ENCODE data around the gene KIF2A.

KIF2A gene

GRCh38 chr5:62330302-62330701, 24.3 kb downstream of the KIF2A start:
- DNase-seq, result no peak

DNA sequence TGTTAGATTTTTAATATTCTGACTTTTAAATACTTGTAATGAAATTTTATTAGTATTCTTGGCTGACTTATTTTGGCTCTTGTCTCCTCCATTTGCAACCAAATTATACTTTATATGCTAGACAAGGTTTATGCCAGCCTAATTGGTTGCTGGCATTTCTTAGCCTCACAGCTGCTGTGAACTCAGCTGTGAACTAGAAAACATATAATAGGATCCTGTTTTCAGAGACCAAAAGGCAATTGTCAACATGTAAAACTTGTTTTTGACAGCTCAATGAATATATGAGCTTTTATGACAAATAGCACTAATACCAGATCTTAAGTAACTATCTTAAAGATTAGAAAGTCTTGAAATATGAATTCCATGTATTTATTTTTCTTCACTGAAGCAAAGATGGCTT, 25.9 kb downstream of the KIF2A start:
- DNase-seq, result no peak

GRCh38 chr5:62333250-62333794, 27.3 kb downstream of the KIF2A start:
- no peak for DNase-seq

DNA sequence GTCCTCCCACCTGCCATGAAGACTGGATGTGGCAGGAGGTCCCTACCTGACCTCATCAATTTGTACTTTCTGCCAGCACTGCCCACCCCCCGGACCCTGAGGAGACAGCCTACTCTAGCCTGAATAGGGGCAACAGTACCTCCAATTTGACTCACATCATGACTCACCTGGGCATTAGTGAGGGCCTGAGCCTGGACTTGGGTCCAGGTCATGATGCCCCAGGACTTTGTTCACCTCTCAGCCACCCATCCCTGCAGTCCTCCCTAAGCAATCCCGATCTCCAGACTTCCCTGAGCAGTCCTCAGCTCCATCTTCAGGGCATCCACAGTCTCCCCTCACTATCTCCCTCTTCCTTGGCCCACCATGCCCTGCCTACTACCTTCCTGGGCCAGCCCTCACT, 28.1 kb downstream of the KIF2A start:
- no peak for DNase-seq

DNA sequence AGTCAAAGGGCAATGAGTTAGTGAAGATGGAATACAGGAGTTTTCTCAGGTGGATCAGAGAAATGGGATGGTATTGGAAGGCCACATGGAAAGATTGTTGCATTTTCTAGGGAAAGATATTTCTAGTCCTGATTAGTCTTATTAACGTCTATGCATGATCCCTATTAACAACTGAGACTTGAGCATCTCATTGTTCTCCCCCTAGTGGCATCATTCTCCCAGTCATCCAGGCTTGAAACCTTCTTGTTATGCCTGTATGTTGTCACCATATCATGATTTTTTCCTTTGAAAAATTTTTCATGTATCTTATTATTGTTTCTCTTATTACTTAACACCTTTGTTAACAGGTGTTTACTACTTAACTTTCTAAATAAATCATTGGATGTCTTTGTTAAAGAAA, 34.4 kb downstream of the KIF2A start:
- DNase-seq, result no peak

GRCh38 chr5:62340979-62341378, 35.0 kb downstream of the KIF2A start:
- DNase-seq, result no peak

GRCh38 chr5:62341783-62342475, 35.9 kb downstream of the KIF2A start:
- DNase-seq, result peak in 1 of 2 donors; percentile 21

GRCh38 chr5:62342476-62342837, 36.5 kb downstream of the KIF2A start:
- DNase-seq, result no peak

- no peak for DNase-seq
Measured at GRCh38 chr5:62343428-62343827, 37.4 kb downstream of the KIF2A start.

DNA sequence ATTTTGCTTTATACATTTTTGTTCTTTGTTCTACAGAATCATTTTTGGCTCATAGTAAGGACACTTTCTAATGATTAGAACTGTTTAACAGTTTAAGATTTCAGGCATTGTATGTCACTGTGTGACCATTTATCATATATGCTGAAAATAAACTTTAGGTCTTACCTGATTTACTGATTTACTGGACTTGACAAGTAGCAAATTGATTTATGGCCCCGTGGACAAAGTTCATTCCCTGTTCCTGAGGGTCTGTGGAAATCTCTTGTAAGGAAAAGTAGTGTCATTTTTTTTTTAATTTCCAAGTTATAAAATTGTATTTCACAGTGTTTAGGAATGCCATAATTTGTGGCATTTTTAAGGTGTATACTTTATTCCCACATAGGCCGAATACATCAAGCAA, 40.7 kb downstream of the KIF2A start:
- no peak for DNase-seq

DNA sequence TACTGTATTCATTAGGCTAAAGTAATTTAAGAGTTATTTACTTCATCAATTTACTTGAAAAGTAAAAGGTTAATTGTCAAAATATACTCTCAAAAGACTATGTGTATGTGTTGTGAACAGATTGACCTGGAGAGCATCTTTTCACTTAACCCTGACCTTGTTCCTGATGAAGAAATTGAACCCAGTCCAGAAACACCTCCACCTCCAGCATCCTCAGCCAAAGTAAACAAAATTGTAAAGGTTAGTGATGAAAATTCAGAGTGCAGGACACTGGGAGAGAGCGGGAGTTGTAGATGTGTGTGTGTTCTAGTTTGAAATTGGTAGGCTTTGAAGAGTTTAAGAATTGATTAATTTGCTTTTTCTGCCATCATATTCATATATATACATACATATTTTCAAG, 41.9 kb downstream of the KIF2A start:
- no peak for DNase-seq

GRCh38 chr5:62348723-62349481, 42.9 kb downstream of the KIF2A start:
- no peak for DNase-seq

DNA sequence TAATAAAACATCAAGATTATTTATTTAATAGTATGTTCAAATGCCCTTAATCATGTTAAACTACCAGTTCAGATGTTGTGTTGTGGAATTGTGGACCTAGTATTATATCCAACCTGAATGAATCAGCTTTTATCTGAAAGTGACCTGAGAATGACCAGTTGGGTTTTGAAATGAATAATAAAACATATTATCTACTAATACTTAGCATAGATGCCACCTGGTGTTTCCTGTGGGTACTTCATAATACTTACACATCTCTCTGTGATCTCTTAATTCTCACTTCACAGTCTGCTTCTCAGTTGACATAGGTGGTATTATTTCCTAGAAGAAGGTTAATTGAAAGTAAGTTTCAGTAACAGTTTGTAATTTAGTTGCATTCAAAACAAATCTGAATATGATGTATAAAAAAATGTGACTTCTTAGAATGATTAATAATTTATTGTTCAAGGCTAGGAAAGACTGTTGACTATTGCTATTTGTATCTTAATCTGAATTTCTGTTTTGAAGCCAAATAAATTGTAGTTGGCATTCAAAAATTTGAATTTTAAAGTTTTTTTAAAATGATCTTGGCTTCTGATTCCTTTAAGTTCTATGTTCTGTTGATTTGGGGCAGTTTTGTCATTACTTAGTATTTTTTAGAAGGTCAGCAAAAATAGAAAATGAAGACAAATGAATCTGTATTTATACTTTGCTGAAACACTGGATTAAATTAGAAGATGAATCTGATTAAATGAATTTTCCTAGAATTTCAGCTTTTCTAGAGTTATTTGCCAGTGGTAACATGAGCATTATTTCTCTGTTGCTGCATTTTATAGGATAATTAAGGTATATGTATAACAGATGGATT, 48.2 kb downstream of the KIF2A start:
- DNase-seq, result peak in 1 of 2 donors; percentile 72

GRCh38 chr5:62362701-62363100, 56.7 kb downstream of the KIF2A start:
- no peak for DNase-seq

DNA sequence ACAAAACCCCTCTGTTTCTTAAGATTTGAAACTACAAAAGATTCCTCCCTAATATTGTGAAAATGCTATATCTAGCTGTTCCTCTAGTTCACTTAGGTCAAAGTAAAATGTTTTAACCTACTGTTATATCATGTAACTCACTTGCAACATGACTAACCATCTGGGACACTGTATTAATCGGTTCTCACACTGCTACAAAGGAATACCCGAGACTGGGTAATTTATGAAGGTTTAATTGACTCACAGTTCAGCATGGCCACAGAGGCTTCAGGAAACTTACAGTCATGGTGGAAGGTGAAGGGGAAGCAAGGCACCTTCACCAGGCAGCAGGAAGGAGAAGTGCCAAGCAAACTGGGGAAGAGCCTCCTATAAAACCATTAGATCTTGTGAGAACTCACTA, 63.0 kb downstream of the KIF2A start:
- DNase-seq, result no peak

DNA sequence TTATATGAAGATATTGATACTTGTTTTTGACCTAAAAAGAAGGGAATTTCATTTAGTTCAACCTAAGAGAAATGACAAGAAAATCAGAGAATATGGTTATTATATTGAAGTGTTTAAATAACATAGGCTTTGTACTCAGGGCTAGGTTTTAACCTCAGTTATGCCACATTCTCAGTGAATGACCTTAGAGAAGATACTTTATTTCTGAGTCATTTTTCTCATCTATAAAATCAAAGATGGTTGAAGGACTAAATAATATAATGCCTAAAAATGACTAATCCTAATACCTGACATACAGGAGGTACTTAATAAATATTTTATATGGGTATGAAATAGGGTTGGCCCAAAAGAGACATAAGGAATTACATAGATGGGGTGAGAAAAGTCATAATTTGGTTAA, 65.4 kb downstream of the KIF2A start:
- no peak for DNase-seq

- DNase-seq, result no peak
Measured at GRCh38 chr5:62372600-62372999, 66.6 kb downstream of the KIF2A start.

DNA sequence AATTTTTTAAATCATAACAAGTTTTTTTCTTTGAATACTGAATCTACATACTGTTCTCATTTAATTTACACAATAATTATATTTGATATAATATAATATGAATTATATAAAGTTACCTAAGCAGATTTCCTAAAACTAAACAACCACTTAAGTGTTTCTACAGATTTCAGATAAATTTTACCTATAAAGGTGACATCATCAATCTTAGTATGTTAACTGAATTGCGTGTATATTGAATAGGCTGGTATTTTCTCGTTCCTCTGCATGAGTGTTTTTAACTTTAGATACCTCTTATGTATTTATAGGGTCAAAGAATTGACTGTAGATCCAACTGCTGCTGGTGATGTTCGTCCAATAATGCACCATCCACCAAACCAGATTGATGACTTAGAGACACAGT, 67.4 kb downstream of the KIF2A start:
- no peak for DNase-seq

DNA sequence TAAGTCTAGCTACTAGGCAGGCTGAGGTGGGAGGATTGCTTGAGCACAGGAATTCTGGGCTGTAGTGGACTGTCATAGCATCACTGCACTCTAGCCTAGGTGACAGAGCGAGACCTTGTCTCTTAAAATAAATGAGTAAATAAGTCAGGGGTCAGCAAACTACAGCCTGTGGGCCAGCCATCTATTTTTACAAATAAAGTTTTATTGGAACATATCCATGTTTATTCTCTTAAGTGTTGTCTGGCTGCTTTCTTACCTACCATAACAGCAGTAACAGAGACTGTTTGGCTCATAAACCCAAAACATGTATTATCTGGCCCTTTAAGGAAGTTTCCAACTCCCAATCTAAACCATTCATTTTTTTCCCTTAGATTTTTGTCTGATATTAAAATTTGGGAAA, 68.1 kb downstream of the KIF2A start:
- DNase-seq, result no peak

DNA sequence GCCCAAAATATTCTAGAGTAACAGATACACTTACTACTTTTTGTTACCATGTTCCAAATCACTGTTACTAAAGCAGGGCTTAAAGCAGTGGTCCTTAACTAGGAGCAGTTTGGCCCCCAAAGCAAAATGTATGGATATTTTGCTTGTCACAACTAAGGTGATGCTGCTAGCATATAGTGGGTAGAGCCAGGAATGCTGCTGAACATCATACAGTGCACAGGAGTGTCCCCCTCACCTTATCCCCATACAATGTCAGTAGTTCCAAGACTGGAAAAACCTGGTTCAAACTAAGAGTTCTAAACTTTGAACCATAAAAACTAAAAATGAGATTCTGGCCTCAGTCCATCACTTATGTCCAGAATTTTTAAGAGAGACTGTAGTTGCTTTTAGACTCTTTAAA, 69.6 kb downstream of the KIF2A start:
- no peak for DNase-seq

DNA sequence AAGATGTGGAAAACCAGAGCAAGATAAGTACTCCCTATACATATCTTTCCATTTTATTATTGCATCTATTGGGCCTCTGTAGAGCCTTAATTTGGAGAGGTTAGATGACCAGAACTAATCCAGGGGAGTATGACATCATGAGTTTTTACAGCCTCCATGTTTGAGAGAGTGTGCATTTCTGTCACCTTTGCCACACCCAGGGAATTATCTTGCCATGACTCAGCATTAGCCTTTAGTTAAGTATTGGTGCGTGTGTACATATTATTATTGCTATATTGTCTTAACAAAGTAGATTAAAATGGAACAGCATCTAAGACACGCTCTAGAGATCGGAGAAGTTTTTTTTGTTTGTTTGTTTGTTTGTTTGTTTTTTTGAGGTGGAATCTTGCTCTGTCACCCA, 70.1 kb downstream of the KIF2A start:
- no peak for DNase-seq

DNA sequence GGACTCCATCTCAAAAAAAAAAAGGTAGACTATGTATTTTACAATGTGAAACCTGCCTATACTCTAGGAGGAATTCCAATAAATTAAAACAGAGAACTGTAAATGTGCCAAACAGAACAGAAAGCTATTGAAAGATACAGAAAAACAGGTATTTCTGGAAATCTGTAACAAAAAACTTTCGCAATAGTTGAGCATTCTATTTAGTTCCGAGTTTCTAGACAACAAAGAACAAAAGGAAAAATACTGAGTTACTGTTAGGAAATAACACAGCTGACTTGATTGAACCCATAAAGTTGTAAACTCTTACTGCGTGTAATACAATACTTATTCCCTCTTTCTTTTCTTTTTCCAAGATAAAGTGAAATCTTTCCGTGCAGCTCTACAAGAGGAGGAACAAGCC, 79.1 kb downstream of the KIF2A start:
- no peak for DNase-seq

DNA sequence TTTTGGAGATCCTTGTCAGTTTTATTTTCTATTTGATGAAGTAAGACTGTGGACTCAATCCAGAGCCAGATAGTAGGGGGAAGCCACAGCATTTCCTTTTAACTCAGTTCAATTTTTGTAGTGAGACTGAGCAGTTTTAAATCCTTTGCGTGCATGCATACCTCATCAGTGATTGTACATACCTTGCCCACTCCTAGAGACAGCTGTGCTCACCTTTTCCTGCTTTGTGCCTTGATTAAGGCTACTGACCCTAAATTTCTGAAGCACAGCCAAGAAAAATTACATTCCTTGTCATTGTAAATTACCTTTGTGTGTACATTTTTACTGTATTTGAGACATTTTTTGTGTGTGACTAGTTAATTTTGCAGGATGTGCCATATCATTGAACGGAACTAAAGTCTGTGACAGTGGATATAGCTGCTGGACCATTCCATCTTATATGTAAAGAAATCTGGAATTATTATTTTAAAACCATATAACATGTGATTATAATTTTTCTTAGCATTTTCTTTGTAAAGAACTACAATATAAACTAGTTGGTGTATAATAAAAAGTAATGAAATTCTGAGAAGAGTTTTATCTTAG, 79.9 kb downstream of the KIF2A start:
- no peak for DNase-seq
